ENCODE data around the gene EIF3D.

DNA sequence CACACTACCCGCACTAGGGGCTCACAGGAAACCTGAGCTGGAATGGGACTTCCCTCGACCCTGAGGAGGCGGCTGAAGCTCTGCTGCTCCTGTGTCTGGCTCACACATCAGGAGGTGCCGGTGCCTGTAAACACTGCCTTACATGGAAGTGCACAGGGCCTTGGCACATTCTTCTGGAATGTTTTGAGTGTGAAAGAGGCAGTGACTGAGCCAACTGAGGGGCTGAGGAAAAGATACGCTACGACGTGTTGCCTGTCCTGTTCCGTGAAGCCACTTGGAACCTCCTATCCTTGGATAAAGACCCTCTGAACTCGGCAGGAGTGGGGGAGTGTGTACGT lies 58.0 kb downstream of the EIF3D start:
- TF ChIP-seq, protein P1, sequence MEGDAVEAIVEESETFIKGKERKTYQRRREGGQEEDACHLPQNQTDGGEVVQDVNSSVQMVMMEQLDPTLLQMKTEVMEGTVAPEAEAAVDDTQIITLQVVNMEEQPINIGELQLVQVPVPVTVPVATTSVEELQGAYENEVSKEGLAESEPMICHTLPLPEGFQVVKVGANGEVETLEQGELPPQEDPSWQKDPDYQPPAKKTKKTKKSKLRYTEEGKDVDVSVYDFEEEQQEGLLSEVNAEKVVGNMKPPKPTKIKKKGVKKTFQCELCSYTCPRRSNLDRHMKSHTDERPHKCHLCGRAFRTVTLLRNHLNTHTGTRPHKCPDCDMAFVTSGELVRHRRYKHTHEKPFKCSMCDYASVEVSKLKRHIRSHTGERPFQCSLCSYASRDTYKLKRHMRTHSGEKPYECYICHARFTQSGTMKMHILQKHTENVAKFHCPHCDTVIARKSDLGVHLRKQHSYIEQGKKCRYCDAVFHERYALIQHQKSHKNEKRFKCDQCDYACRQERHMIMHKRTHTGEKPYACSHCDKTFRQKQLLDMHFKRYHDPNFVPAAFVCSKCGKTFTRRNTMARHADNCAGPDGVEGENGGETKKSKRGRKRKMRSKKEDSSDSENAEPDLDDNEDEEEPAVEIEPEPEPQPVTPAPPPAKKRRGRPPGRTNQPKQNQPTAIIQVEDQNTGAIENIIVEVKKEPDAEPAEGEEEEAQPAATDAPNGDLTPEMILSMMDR (IDR thresholded peaks at IDR 0.05): no peak
- TF ChIP-seq POLR2A (IDR thresholded peaks at IDR 0.05): no peak

All from right lobe of liver (tissue), 4 donors.